Measurements from ENCODE around the gene ELK4. TPM values are rescaled to one million over a fixed set of nuclear protein-coding genes. Genes with fewer than 3 reads are reported as not detected.
A peak's percentile ranks its signal among the peaks of the same experiment; 100 is the strongest.

Gene ELK4
- total and polyA plus RNA-seq, 2 of the 8 experiments (the other 6 are each of a cell fraction or from before 2014, with no cell fraction given) = 2.9 to 26.3 TPM

DNA sequence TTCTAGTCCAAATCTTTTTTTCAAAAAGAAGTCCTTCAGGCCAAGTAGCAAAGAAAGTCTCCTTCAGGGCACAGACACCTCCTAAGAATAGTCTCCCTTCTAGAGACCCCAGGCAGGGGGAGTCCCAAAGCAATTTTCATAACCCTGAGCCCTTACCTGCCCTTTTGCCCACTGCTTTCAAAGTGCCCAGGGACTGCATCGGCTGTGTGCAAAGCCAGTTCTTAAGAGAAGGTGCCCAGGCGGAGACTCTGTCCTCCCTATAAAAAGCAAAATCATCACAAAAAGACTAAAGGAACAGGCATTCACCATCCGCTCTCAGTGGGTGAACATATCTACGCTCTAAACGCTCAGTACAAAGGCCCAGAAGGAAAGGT is 32.2 kb downstream of the ELK4 start:
- no peak overlapping the region for H2BK5ac ChIP-seq (ENCODE audit: low read depth, low read length)
- no peak overlapping the region for H2BK15ac ChIP-seq (ENCODE audit: low read length)
- H3K56ac ChIP-seq (replicated peaks; ENCODE audit: insufficient read length, low read depth, low read length) = no peak overlapping the region
- H3K79me2 ChIP-seq (ENCODE audit: control insufficient read depth in 1 of 2, insufficient read depth in 2 of 2, low read length in 2 of 2) = no peaks in the 10 kb centered on the region
- no peak overlapping the region for H3K9ac ChIP-seq (replicated peaks in 1 of 4; ENCODE audit: extremely low read depth in 1 of 4, low read depth in 3 of 4, low read length in 3 of 4)
- H4K91ac ChIP-seq (replicated peaks; ENCODE audit: insufficient read length, low read length) = no peak overlapping the region
- H3K14ac ChIP-seq (ENCODE audit: insufficient read length) = no peak overlapping the region
- TF ChIP-seq, protein P1, sequence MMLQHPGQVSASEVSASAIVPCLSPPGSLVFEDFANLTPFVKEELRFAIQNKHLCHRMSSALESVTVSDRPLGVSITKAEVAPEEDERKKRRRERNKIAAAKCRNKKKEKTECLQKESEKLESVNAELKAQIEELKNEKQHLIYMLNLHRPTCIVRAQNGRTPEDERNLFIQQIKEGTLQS (IDR thresholded peaks at IDR 0.05; ENCODE audit: insufficient read depth, low read depth, low read length) = no peak
- TF ChIP-seq HDAC2 (IDR thresholded peaks at IDR 0.05; ENCODE audit: borderline replicate concordance in 1 of 2, low read depth in 2 of 2, low read length in 2 of 2) (no peak), CHD1 (IDR thresholded peaks at IDR 0.05; ENCODE audit: low read depth, low read length) (no peak), KDM1A (IDR thresholded peaks at IDR 0.05; ENCODE audit: borderline replicate concordance, low read length) (no peak)
- TF ChIP-seq, protein P2, sequence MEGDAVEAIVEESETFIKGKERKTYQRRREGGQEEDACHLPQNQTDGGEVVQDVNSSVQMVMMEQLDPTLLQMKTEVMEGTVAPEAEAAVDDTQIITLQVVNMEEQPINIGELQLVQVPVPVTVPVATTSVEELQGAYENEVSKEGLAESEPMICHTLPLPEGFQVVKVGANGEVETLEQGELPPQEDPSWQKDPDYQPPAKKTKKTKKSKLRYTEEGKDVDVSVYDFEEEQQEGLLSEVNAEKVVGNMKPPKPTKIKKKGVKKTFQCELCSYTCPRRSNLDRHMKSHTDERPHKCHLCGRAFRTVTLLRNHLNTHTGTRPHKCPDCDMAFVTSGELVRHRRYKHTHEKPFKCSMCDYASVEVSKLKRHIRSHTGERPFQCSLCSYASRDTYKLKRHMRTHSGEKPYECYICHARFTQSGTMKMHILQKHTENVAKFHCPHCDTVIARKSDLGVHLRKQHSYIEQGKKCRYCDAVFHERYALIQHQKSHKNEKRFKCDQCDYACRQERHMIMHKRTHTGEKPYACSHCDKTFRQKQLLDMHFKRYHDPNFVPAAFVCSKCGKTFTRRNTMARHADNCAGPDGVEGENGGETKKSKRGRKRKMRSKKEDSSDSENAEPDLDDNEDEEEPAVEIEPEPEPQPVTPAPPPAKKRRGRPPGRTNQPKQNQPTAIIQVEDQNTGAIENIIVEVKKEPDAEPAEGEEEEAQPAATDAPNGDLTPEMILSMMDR (IDR thresholded peaks at IDR 0.05; ENCODE audit: control extremely low read depth in 1 of 3, insufficient read depth in 1 of 3, low read depth in 1 of 3, low read length in 3 of 3) = no peak
- H2AK5ac ChIP-seq (ENCODE audit: low read depth, low read length) = no peak overlapping the region
- no peaks in the 10 kb centered on the region; the same call in 1 of the 2 replicates for H3K79me1 ChIP-seq (ENCODE audit: low read depth, low read length)
- DNase-seq (ENCODE audit: low read depth in 1 of 2, low spot score in 2 of 2) (peak in 1 of 2 experiments; percentile 27), FAIRE-seq (no peak)
- no peak overlapping the region for H2BK20ac ChIP-seq (ENCODE audit: low read length)
- peaks cover 0 to 13% (median 1%) of the 10 kb centered on the region in 4 experiments; a peak in 4 of 8 replicates for H3K36me3 ChIP-seq (ENCODE audit: control insufficient read depth in 2 of 4, insufficient read depth in 4 of 4, low read length in 3 of 4)
- no peak overlapping the region for H4K5ac ChIP-seq (ENCODE audit: insufficient read length, low read depth, low read length)
- H3K4ac ChIP-seq (replicated peaks; ENCODE audit: insufficient read length, low read depth, low read length) = no peak overlapping the region
- ChIA-PET POLR2A (ENCODE audit: partially characterized antibody) (interaction anchor here (1.0 to 3.1 kb wide), 2 partner anchors 24 to 32 kb away, joined by 5 to 15 read pairs; partner anchors contain the start of gene ELK4), CTCF (ENCODE audit: partially characterized antibody) (interaction anchor here (1.6 to 15.6 kb wide), 7 partner anchors 8 to 59 kb away, joined by 3 to 322 read pairs (median 7); no protein-coding TSS in a partner anchor)
- no peaks in the 10 kb centered on the region for H3K9me3 ChIP-seq (ENCODE audit: insufficient read depth in 2 of 2, low read depth in 1 of 2, low read length in 1 of 2)
- no peak overlapping the region for H3K18ac ChIP-seq (ENCODE audit: extremely low read depth, low read length)
- no peak overlapping the region for H2BK12ac ChIP-seq (ENCODE audit: low read depth, low read length)
- no peaks in the 10 kb centered on the region for H3K27me3 ChIP-seq (replicated peaks in 1 of 4; ENCODE audit: control insufficient read depth in 3 of 4, extremely low read depth in 1 of 4, insufficient read depth in 3 of 4, low read length in 3 of 4)
- no peaks in the 10 kb centered on the region for H3K4me1 ChIP-seq (replicated peaks in 1 of 4; ENCODE audit: control insufficient read depth in 3 of 4, insufficient read depth in 4 of 4, low read length in 3 of 4)
- 96% methylated on average over 5 of the region's 5 CpGs; no CpG with 5 or more reads in 1 of the 2 experiments for WGBS, 2 experiments (ENCODE audit: extremely low coverage in 1 of 2, insufficient coverage in 1 of 2, insufficient read length in 1 of 2, insufficient replicate concordance in 2 of 2, low coverage in 1 of 2, low lambda C conversion rate in 2 of 2, missing lambda C conversion rate in 1 of 2)
- H4K8ac ChIP-seq (ENCODE audit: extremely low read depth, insufficient read depth, low read length) = no peak overlapping the region
- H3K23me2 ChIP-seq (ENCODE audit: low read depth, low read length) = no peaks in the 10 kb centered on the region
- H3K4me2 ChIP-seq (ENCODE audit: insufficient read depth in 1 of 2, low read depth in 2 of 2, low read length in 2 of 2) = no peak overlapping the region
- H2AFZ ChIP-seq (ENCODE audit: low read length) = no peak overlapping the region
- H4K20me1 ChIP-seq (replicated peaks in 1 of 2; ENCODE audit: control insufficient read depth in 1 of 2, insufficient read depth in 2 of 2, low read length in 2 of 2) = peaks cover 0 to 8% of the 10 kb centered on the region in 2 experiments
- no peak overlapping the region for H3K23ac ChIP-seq (ENCODE audit: insufficient read length)
- H3K27ac ChIP-seq (ENCODE audit: low read depth, low read length) = no peak overlapping the region
- no peak overlapping the region for H2BK120ac ChIP-seq (replicated peaks; ENCODE audit: low read depth, low read length)
- no peak overlapping the region for H3K4me3 ChIP-seq (ENCODE audit: extremely low read depth in 1 of 4, insufficient read depth in 2 of 4, low read depth in 3 of 4, low read length in 4 of 4)
